Measurements from ENCODE around the gene MLANA.
"Not testable (repeated sequence)": the region's sequence is repeated elsewhere in the genome, so short reads cannot be mapped to it uniquely, and the experiment has no call there.

The MLANA gene

DNA sequence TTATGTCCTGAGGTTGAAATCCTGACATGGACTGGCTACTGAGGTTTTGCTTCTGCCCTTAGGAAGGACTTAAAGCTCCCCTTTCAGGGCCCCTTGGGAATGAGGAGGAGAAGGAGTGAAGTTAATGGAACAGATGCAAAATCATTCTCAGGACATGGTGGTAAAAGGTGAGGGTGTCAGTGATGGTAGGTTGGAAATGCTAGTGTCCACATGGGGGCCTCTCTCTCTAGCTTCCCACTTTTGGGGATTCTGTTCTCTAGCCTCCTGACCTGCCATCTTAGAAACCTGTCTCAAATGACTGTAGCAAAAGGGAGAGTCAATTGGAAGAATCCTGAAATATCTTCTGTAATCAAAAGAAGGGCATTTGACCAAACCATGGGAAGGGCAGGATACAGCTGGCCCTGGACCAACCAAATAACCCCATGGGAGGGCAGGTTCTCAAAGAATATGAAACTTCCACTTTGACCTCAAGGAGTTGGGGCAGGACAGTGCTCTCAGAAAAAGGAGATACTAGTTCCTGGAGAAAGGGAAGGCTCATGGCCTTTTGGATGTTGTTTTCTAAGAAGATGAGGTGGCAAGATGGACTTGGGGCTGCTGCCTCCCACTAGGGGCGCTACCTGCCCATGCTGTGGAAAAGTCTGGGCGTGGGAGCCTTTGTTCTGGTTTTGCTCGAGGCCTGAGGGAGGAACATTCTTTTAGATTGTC lies 21.2 kb upstream of the MLANA start:
- no peak for DNase-seq (ENCODE audit: low spot score)

DNA sequence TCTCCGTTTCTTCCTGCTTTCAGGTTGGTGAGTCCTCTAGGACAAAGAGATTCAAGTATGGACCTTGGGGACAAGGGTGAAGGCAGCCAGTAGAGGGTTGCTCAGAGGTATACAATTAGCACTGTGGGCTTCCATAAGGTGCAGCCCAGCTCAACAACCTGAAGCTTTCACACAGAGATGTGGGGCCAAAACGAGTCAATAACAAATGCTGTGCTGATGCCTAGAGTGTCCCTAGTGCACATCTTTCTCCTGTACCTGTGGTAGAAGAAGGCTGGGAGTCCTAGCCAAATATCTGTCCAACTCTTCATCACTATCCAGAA lies 20.7 kb upstream of the MLANA start:
- no peak for DNase-seq (ENCODE audit: low spot score)

DNA sequence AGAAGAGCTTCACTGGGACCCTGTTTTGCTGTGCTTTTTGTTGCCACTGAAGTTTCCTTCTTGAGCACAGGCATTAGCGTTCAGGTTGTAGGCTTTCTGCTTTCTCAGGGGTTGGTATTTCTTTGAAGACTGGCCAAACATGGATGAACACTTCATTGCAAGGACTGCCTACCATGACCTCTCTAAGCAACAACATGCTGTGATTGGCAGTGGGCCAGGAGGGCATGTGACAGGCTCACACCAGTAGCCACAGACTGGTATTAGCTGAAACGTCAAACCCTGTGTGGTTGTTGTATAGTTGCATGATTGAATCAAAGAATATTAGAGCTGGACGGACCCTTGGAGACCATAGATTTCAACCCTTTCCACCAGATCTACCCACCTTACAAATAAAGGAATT lies 20.0 kb upstream of the MLANA start:
- DNase-seq (ENCODE audit: low spot score), result no peak

DNA sequence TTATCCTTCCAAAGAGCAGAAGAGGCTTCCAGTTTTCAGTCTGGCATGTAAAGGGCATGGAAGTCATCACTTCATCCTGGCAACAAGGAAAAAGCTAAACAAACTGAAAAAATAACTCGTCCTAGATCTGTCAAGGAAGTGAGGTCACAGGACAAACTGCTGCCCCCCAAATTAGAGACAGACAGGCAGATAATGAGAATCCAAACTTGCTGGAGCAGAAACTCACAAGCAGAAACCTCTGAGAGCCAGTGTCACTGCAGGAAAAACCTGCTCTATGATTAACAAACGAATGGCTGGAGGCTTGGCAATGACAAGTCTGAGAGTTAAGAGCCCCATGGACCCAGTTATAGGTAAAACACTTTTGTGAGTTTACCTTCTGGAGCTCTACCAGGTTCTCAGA lies 18.9 kb upstream of the MLANA start:
- no peak for DNase-seq (ENCODE audit: low spot score)

DNA sequence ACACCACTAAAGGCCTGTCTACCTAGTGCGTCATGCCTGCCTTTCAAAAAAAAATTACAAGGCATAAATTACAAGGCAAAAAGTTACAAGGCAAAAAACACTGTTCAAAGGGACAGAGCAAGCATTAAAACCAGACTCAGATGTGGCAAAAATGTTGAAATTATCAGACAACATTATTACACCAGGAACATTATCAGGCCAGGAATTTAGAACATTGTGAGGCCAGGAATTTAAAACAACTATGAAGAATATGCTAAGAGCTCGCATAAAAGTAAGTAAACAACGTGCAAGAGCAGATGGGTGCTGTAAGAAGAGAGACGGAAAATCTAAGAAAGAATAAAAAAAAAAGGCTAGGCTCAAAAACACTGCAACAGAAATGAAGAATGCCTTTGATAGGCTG lies 18.2 kb upstream of the MLANA start:
- DNase-seq (ENCODE audit: low spot score), result no peak

DNA sequence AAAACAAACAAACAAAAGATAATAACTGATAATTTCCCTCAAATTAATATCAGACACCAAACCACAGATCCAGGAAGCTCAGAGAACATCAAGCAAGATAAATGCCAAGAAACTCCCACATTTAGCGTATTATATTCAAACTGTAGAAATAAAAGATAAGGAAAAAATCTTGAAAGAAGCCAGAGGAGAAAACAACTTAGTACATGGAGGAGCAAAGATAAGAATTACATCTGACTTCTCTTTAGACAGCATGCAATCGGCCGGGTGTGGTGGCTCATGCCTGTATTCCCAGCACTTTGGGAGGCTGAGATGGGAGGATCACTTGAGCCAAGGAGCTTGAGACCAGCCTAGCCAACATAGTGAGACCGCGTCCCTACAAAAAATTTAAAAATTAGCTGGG lies 17.2 kb upstream of the MLANA start:
- DNase-seq (ENCODE audit: low spot score), result no peak

DNA sequence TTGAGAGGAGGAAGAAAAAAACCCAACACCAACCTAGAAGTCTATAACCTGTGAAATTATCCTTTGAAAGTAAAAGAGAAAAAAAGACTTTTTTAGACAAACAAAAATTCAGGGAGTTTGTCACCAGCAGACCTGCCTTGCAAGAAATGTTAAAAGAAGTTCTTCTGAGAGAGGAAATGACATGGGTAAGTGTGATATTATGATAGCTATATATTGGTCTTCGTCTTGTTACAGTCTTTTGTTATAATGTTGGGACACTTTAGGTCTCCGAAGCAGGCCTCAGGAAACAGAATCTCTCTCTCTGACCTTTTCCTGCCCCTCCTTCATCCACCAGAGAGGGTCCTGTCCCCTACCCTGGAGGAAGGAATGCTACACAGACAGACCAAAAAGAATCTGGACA lies 16.6 kb upstream of the MLANA start:
- DNase-seq (ENCODE audit: low spot score), result no peak

DNA sequence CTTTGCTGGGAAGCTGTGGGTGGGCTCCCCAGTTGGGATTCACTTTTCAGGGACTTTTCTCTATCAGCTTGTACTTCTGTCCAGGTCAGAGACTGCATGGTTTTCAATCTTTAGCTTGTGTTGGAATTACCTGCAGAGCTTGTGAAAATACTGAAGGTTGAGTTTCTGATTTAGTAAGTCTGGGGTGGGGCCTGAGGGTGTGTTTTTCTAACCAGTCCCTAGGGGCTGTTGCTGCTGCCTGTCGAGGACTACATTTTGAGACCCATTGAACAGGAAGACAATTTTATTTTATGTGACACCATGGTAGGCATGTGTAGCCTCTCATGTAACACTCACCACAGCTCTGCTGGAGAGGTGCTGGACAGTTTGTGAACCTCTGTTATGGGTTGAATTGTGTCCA lies 14.7 kb upstream of the MLANA start:
- no peak for DNase-seq (ENCODE audit: low spot score)

DNA sequence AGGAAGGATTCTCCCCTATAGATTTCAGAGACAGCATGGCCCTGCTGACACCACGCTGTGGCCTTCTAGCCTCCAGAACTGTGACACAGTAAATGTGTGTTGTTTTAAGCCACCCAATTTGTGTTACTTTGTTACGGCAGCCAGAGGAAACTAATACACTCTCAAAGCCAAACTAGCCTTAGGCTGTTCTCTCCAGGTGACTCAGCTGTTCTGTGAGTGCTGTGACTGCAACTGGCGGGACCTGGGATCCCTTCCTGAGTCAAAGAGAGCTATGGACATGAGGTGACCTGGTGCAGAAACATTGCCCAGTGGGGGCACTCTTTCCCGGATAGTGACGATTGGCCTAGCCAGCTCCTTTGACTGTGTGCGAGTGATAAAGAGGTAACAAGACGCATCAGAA lies 14.0 kb upstream of the MLANA start:
- DNase-seq (ENCODE audit: low spot score), result no peak

DNA sequence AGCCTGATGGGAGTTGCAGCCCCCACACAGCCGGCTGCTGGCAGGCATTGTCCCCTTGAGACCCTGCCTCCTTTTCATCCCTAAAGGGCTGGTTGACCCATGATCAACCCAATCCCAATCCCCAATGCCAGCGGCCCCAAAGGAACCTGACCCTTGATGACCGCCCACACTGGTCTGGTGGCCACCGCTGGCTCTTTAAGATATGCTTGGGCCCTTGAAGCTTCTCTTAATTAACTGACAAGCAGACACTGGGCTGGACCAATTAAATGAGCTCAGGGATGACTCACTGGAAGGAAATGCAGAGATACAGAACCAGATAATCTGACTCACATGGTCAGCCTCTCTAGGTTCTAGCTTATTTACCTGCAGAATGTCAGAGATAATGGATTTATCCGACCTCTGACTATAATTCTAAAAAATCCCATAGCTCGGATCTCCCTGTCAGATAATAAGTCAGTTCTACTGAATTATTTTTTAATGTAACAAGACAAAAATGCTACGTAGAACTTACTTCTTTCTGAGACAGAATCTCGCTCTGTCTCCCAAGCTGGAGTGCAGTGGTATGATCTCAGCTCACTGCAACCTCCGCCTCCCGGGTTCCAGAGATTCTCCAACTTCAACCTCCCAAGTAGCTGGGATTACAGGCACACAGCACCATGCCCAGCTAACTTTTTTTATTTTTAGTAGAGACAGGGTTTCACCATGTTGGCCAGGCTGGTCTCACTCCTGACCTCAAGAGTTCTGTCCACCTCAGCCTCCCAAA lies 11.1 kb upstream of the MLANA start:
- DNase-seq (ENCODE audit: low spot score), result peak; percentile 54

DNA sequence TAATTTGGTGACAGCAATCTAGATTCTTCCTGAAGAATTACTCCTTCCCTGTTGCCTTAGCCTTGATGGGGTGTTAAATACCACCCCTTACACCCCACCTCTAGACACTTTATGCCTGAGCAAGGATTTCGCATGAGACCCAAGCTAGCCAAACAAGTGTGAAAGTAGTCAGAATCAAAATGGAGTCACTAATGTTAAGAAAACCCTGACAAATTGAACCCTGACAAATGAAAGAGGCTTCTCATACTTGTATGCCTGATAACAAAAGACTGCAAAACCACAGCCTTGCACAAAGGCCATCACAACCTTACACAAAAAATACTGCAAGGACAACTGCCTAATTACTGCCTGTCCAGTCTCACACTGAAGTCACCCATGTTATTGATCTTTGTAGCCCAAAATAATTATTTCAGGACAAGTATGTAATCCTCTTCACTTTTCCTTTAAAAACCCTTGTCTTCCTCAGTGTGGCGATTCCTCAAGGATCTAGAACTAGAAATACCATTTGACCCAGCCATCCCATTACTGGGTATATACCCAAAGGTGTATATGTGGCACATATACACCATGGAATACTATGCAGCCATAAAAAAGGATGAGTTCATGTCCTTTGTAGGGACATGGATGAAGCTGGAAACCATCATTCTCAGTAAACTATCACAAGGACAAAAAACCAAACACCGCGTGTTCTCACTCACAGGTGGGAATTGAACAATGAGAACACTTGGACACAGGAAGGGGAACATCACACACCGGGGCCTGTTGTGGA lies 8.3 kb upstream of the MLANA start:
- not testable (repeated sequence) for DNase-seq (ENCODE audit: low spot score)

DNA sequence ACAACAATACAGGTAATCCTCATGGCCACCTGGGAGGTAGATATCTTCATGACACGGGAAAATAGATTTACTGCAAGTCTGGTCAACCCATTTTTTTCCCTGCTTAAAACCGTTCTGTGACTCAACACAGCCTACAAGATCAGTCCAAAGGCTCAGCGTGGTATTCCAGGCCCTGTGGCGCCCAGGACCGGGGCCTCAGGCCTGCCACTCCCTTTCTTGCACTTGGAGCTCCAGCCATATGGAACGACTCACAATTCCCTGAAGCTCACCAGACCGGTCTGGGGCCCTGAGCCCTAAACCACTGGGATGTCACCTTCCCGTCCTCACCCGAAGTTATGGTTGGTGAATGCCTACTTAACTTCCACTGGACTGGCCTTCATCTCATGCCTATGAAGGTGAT lies 6.5 kb upstream of the MLANA start:
- DNase-seq (ENCODE audit: low spot score), result no peak

DNA sequence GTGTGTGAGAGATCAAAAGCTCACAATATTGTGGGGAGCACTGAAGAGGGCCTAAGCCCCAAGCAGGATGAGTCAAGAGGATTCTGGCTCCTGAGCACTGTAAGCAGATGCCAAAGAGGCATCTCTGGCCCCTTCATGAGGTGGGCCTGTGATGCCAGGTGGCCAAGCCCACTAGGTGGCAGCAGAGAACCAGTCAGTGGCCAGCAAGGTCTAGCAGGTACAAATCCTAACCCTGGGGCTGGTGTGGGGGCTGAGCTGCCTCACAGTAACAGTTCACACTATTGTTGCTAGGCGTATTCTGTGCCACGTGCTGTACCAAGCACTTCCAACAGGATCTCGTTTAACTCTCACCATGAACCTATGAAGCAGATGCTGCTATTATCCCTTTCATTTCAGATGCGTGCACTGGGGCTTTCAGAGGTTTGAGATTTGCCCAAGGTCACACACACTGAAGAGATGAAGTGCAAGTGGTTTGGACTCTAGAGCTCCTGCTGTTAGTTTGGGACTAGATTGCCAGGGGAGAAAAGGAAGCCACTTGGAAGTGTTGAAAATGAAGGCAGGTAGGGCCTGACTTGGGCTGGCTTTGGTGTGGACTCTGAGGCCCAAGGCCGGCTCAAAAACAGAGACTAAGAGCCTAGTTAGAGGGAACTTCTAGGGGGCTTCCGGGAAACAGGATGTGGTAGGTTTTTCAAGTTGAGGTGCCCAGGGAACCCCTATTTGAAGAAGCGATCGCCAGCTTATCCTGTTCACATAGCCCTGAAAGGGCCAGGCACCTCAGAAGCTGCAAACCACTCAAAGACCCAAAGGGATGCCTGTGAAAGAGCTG lies 4.4 kb upstream of the MLANA start:
- DNase-seq (ENCODE audit: low spot score), result peak; percentile 63

DNA sequence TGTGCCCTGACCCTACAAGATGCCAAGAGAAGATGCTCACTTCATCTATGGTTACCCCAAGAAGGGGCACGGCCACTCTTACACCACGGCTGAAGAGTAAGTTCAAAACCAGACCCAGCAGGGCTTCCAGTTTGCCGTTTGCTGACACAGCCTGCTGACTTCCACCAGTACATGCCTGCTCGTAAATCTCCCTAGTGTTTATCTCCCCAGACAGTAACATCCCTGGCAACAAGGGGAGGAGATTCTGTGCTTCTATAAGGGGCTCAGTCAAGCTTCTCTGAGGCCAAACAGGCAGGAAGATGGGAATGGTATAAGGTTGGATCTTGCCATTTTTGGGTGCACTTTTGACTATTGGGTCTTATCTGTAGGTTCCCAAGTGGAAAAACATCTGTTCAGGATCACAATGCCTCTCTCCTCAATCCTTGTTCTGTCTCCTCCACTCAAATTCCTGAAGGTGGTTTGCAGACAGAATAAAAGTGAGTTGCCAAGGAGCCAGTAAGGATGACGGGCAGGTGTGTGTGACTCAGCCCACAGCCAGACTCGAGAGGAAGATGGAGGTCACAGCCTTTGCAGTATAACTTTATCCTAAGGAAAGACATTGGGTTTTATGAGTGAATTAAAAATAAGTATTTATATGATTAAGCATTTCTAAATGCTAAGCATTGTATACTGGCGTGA lies 1.9 kb downstream of the MLANA start:
- no peak for DNase-seq (ENCODE audit: low spot score)

DNA sequence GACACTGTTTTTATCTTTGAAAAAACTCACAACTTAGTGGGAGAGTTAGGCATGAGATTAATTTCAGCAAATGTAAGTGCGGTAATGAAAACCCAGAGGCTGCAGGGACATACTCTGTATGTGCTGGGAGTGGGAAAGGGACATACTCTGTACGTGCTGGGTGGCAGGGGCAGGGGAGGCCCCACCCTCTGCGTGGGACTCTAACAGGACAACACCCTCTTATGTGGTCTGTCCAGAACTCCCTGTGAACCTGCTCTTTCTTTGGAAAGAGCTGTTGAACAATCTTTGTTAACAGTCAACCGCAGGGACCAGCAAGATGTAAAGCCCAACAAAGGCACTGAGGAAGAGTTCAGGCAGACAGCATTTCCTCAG lies 2.4 kb downstream of the MLANA start:
- no peak for DNase-seq (ENCODE audit: low spot score)

DNA sequence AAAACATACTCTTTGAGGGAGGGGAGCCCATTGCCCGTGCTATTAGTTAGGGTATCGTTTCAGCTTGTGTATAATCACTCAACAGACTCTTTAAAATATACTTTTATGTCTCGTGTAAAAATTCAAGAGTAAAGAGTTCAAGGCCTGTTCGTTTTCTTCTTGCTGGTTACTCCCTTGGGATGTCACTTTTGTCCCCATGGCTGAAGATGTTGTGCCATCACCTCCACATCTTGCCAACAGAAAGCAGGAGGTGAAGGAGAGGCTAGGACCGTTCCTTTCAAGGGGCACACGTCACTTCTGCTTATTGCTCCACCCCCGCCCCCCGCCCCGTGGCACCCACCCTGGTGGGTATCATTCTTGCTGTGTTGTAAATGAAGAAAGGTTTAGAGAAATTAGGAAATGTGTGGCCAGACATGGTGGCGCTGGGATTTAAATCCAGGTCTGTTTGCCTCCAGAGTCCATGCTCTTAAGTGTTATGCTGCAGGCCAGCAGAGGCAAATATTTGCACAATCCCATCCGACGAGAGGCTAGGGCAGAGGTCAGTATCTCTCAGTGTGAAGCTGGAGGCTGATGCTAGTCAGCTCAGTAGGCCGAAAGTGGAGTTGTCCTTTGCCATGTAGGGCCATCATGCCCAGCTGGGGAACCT lies 3.0 kb downstream of the MLANA start:
- no peak for DNase-seq (ENCODE audit: low spot score)

DNA sequence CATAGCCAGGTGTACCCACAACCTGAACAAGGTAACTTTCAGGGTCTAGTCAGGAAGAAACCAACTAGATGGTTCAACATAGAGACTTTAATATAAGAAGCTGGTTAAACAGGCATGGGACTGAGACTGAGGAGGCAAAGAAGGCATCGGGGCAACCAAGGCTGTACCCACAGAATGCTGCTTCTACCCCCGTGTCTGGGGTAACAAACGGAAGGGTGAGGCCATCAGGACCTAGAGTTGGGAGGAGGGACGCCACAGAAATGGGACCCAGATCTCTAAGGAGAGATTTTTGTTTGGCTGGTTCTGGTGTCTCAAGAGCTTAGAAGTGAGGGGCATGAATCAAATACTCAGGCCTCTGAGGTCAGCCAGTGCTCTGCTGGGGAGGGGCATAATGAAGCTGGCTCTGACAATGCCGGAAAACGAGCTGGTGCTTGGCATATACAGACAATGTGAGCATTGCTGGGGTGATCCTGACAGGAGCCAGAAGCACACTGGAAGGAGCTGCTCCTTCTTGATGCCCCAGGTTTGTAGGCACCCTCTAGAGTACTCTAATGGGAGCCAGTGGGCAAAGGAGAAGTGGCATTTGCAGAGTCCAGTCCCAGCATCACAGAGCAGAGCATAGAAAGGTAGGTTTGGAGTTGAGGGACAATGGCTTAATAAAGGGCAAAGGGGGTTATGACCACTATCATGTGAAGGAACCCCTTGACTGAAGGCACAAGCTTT lies 3.7 kb downstream of the MLANA start:
- DNase-seq (ENCODE audit: low spot score), result no peak

DNA sequence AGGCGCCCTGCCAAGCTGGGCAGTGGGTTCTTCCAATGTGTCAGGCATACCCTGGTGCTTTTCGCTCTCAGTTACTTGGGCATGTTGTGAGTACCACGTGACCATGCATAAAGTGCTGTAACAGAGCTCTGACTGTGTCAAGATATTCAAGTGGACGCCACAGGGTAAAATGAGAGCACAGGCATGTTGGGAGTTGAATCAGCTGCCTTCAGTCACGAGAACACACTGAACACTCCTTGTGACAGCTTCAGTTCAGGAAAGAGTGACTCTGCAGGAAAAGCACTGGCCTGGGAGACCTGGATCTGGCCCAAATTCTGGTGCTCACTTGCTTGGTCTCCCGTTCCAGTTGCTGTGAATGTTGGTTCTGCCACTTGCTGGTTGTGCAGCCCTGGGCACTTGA lies 5.1 kb downstream of the MLANA start:
- no peak for DNase-seq (ENCODE audit: low spot score)

DNA sequence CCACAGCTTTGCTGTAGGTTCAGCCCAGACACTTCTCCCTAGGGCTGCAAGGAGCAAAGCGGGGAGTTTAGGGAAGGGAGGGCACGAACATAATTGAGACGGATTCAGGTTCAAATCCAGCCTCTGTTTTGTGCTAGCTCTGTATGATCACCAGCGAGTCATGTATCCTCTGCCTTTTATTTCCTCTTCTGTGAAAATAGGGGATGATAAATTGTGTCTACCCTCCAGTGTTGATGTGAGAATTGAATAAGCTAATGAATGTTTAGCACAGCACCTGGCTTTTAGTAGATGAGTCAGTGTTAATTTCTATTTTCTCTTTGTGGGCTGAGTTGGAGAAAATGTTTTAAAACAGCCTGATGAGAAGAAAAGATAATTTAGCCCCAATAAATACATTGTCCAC lies 6.2 kb downstream of the MLANA start:
- DNase-seq (ENCODE audit: low spot score), result no peak

DNA sequence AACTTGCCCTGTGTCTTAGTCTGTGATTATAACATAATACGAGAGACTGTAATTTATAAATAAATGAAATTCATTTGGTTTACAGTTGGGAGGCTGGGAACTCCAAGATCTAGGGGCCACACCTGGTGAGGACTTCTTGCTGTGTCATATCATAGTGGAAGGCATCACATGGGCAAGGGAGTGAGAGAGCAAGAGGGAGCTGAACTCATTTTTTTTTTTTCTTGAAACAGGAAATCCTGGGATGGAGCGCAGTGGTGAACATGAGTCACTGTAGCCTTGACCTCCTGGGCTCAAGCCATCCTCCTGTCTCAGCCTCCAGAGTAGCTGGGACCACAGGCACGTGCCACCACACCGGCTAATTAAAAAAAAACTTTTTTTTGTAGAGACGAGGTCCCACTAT lies 7.2 kb downstream of the MLANA start:
- no peak for DNase-seq (ENCODE audit: low spot score)
